Astrocyte of the cerebellum (primary cell): ENCODE results near the gene TTLL11.

Source experiments
- DNase-seq: peaks from one replicate; pipeline ENCODE4 v3.0.0-alpha.2; 2011; ENCODE audit warnings: low read depth
- H3K4me3 ChIP-seq: 2 replicates; pipeline ENCODE4 v1.5.1; 2011; ENCODE audit warnings: mild to moderate bottlenecking, low read depth, low read length, moderate library complexity
- in situ Hi-C: cut with HindIII; loops from 2 replicates; pipeline ENCODE4 v1.10.0; 2017; ENCODE audit warnings: low sequenced_read_pairs
- TF ChIP-seq, protein P1 (sequence below): IDR thresholded peaks from 2 replicates; pipeline ENCODE4 v1.5.1; 2012; ENCODE audit warnings: low read length, low read depth, moderate library complexity, mild to moderate bottlenecking; ENCODE audit errors: missing control alignments

Gene TTLL11

DNA sequence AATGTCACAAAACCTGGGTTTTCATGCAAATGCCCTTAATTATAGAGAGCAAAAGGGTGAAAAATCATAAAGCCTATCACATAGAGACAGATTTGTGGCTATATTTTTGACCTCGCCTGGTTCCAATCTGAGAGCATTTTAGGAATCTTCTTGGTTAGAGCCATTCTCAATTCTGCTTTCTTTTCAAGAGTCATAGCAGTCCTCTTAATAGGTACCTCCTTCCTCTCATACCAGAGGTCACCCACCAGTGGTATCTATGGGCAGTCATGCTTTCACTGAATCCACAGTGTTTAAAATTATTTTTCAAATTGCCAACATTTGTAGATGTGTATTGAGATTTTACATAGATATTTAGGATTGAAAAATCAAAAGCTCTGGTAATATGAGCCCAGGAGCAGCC lies 226.2 kb downstream of the TTLL11 start:
- TF ChIP-seq, protein P1, sequence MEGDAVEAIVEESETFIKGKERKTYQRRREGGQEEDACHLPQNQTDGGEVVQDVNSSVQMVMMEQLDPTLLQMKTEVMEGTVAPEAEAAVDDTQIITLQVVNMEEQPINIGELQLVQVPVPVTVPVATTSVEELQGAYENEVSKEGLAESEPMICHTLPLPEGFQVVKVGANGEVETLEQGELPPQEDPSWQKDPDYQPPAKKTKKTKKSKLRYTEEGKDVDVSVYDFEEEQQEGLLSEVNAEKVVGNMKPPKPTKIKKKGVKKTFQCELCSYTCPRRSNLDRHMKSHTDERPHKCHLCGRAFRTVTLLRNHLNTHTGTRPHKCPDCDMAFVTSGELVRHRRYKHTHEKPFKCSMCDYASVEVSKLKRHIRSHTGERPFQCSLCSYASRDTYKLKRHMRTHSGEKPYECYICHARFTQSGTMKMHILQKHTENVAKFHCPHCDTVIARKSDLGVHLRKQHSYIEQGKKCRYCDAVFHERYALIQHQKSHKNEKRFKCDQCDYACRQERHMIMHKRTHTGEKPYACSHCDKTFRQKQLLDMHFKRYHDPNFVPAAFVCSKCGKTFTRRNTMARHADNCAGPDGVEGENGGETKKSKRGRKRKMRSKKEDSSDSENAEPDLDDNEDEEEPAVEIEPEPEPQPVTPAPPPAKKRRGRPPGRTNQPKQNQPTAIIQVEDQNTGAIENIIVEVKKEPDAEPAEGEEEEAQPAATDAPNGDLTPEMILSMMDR: no peak
- no peak overlapping the region for H3K4me3 ChIP-seq
- in situ Hi-C loops: no loop called here
- DNase-seq: no peak

DNA sequence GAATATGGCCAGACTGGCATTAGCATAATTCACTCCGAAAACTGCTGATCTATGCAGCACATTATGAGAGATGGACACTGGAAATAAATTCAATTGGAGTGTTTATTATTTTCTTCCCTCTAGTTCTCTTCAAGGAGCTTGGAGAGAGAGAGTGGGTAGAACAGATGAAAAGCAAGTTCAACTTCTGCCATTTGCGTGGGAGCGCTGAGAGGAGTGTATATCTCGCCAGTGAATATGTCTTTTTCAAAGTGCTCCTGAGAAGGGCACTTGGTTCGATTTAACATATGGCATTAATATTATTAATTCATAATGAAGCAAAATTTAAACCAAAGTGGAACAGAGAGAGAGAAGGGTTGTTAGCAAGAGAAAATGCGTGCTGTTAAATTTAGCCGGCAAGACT lies 227.2 kb downstream of the TTLL11 start:
- DNase-seq: no peak
- in situ Hi-C loops: no loop called here
- TF ChIP-seq, protein P1: no peak
- no peak overlapping the region for H3K4me3 ChIP-seq

DNA sequence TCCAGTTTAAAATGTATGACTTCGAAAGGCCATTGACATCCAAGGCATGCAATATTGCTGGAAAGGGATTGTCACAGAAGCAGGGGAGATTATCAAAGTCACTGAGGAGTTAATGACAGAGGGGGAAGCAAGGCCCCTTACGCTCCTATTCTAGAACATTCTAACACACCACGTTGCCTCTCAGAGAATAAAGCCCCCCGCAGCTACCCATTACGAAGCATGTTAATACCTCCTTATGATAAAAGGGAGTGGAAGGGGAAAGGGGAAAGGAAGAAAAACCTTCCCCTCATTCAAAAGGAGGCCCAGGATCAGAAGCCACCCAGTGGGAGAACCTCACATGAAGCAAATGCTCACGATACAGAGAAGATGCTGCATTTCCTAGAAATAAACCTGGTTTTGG lies 228.0 kb downstream of the TTLL11 start:
- in situ Hi-C loops: no loop called here
- TF ChIP-seq, protein P1: no peak
- H3K4me3 ChIP-seq: no peak overlapping the region
- DNase-seq: no peak

DNA sequence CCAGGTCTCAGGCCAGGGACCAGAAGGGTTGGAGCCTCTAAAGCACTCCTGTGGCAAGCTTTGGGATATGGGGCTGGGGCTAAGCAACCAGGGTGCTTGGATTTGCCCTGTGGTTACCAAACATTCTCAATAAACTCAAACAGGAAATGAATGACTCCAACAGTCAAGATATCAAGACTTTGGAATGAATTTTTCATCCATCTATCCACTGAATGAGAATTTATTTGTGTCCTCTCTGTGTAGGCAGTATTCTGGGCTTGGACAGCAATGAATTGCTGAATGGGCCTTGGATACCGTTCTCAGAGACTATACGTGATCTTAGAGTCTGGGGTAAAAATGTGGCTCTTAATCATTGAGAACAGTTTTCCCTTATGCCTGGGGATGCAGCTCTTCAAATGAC lies 229.2 kb downstream of the TTLL11 start:
- no peak for DNase-seq
- in situ Hi-C loops: no loop called here
- TF ChIP-seq, protein P1: no peak
- no peak overlapping the region for H3K4me3 ChIP-seq

DNA sequence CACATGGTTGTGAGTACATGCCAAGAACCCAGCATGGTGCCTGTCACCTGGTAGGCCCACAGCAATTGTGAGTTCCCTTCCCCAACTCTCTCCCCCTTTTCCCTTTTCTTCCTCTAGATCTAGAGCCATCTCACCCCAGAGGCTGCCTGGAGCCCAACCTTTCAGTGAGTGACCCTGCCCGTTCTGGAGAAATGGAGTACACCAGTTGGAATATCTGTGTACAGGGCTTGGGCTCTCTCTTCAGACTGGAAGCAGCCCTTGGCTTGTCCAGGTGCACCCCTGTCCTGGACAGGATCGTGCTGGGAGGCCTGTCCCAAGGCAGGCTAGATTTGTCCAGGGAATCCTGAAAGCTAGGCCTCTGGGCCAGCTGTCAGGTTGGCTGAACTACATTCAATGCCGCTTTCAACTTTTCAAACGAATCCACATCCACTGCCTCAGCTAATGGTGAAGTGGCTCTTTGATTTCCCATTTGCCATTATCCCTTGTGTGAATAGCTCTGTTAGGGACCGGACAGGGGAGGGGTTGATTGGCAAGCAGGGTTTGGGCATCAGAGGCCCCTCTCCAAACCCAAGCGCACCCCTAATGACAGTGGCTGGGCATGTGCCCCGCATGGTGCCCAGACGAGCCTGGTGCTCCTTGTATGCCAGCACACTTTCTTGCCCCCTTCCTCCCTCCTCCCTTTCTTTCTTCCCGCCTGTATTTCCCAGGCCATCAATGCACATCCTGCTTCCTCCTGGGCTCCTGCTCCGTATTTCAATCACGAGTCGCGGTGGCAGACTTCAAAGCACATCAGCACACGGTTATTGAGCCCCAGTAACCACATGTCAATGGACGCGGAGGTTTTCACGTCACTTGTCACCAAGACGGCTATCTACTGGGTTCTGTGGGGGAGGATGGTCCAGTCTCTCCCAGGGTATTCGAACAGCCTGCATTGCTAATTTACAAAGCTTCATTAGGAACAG lies 230.5 kb downstream of the TTLL11 start:
- DNase-seq: no peak
- in situ Hi-C loops: no loop called here

DNA sequence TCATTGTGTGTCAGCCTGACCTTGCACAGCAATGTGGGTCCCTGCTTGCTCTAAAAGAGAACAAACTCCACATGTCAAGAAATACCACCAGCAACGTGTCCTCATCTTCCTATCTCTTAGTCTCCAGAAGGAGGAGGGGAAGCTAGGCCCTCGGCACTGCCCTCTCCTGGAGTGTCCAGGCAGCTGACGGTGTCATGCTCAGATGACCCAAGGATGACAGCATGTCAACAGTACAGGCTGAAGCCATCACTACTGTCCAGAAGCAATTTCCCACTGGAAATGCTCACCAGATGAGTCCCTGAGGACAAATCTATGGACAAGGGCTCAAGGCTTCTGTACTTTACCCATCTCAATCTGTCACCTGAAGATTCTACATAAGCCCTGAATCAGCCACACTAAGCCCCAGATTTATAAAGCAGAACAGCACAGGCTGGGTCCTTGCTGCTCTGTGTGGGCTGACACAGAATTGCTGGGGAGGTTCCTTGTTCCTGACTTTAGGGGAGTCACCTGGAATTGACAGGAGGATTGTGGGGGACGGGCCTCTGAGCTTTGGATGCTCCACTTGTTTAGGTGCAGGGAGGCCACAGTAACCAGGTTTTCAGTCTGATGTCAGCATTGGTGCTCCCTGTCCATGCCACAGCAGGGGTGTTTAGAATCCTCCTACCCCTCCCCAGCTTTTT lies 231.5 kb downstream of the TTLL11 start:
- in situ Hi-C loops: no loop called here
- no peak for DNase-seq
- TF ChIP-seq, protein P1: peak; percentile 41
- no peak overlapping the region for H3K4me3 ChIP-seq

More for the DNA sequence above, 230.5 kb downstream of the TTLL11 start:
- TF ChIP-seq, protein P1: no peak
- H3K4me3 ChIP-seq: no peak overlapping the region
